Vagina (tissue), 2 donors: ENCODE results near the gene TOR2A. TPM values are rescaled to one million over a fixed set of nuclear protein-coding genes. Genes with fewer than 3 reads are reported as not detected.
"Not testable (repeated sequence)": the region's sequence is repeated elsewhere in the genome, so short reads cannot be mapped to it uniquely, and the experiment has no call there.

Source experiments
- DNase-seq, 2 donors: peaks; one replicate each; pipeline ENCODE4 v3.0.0-alpha.2; 2017; ENCODE audit errors: extremely low spot score in 2 of 2
- H3K27ac ChIP-seq: fragments of 200-600 bp; sonication (generic); one replicate; pipeline ENCODE4 v1.5.1; 2019
- H3K27me3 ChIP-seq: fragments of 200-600 bp; sonication (generic); one replicate; pipeline ENCODE4 v1.5.1; 2019
- H3K36me3 ChIP-seq, 2 donors: fragments of 200-600 bp; sonication (generic); one replicate each; pipeline ENCODE4 v1.5.1; 2017 to 2019
- H3K4me1 ChIP-seq: fragments of 200-600 bp; sonication (generic); one replicate; pipeline ENCODE4 v1.5.1; 2019
- H3K4me3 ChIP-seq, 2 donors: fragments of 200-600 bp; sonication (generic); 1 replicate in 1 of 2; 2 replicates in 1 of 2; pipeline ENCODE4 v1.5.1; 2016 to 2019
- H3K9me3 ChIP-seq: fragments of 200-600 bp; sonication (generic); one replicate; pipeline ENCODE4 v1.5.1; 2019
- POLR2A ChIP-seq, 2 donors: fragments of 450-650 bp; IDR thresholded peaks; one replicate each; pipeline ENCODE4 v1.6.1; 2017; ENCODE audit warnings: antibody characterized with exemption in 2 of 2, mild to moderate bottlenecking in 2 of 2, moderate library complexity in 2 of 2
- POLR2AphosphoS5 ChIP-seq, 2 donors: sonication (generic); formaldehyde crosslinking; IDR thresholded peaks; one replicate each; pipeline ENCODE4 v1.9.0; 2017; ENCODE audit warnings: antibody characterized with exemption in 2 of 2, mild to moderate bottlenecking in 2 of 2, low read depth in 1 of 2; ENCODE audit not compliant: insufficient read depth in 1 of 2
- intact Hi-C: fragments of 100-400 bp; cut with DNase I; formaldehyde crosslinking; loops from one replicate; pipeline ENCODE4 v1.15.1; 2023
- total RNA-seq: library from RNA; depleted of rRNA; stranded (reverse); fragments of >200 nt; gene quantifications from one replicate; pipeline ENCODE4 v1.2.3, GENCODE V29; 2016
- TF ChIP-seq, protein P1 (sequence below), 3 experiments: fragments of 450-650 bp in 2 of 3; fragments of 200-600 bp in 1 of 3; sonication (generic) in 1 of 3; IDR thresholded peaks; one replicate each; pipeline ENCODE4 v1.5.1; 2017 to 2019; ENCODE audit warnings: antibody characterized with exemption in 3 of 3, mild to moderate bottlenecking in 2 of 3, moderate library complexity in 2 of 3

Gene TOR2A
- total RNA-seq = 12.3 TPM

DNA sequence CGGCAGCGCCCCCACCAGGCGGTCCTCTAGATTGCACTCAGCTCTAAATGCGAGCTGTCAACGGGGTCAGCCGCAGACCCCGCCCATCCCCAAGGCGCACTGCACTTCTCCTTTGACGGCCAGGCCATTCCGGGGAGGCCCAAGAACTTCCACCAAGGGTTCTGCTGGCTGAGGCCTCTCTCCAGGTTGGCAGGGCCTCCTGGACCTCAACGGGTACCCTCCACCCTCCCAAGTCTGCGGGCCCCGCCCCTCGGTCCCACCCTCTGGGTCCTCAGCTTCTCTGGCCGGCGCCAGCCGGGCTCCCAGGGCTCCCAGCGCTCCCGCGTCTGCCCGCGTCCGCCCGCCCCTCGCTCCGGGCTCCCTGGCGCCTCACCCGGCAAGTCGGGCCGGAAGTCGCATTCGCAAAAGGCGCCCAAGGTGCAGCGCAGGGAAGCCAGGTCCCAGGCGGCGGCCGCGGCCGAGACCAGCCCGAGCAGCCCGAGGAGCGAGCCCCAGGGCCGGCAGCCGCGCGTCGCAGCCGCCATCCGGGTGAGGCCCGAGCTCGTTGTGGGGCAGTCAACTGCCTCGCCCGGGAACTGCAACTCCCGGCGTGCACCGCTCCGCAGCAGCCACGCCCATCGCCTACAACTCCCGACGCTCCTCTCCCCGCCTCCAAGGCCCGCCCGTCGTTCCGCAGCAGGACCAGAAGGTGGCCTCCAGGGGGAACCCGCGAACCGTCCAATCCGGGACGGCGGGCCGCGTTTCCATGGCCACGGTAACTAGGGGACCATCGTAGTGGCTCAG lies at the start of gene TOR2A:
Gene TOR2A (minus strand): TSS at position 548 of the 783 bp plus-strand sequence. CDS start 24 bp downstream, at position 524.
- intact Hi-C loops = loop anchor here (2.0 to 10.0 kb wide), 4 partner anchors 50 to 230 kb away; no protein-coding TSS in a partner anchor
- Histone ChIP-seq H3K27ac (peak within 1 kb of the TSS; percentile 93), H3K27me3 (no peaks in the 10 kb centered on the region), H3K9me3 (no peaks in the 10 kb centered on the region), H3K4me1 (peaks cover 23% of the 10 kb centered on the region), H3K36me3 (peaks cover 0 to 12% of the 10 kb centered on the region in 2 donors), H3K4me3 (peak within 1 kb of the TSS; percentile 66 to 79)
- TF ChIP-seq, protein P1, sequence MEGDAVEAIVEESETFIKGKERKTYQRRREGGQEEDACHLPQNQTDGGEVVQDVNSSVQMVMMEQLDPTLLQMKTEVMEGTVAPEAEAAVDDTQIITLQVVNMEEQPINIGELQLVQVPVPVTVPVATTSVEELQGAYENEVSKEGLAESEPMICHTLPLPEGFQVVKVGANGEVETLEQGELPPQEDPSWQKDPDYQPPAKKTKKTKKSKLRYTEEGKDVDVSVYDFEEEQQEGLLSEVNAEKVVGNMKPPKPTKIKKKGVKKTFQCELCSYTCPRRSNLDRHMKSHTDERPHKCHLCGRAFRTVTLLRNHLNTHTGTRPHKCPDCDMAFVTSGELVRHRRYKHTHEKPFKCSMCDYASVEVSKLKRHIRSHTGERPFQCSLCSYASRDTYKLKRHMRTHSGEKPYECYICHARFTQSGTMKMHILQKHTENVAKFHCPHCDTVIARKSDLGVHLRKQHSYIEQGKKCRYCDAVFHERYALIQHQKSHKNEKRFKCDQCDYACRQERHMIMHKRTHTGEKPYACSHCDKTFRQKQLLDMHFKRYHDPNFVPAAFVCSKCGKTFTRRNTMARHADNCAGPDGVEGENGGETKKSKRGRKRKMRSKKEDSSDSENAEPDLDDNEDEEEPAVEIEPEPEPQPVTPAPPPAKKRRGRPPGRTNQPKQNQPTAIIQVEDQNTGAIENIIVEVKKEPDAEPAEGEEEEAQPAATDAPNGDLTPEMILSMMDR (IDR thresholded peaks at IDR 0.05) = peak; percentile 88 to 98 (median 98)
- TF ChIP-seq POLR2A (IDR thresholded peaks at IDR 0.05) = peak in 1 of 2 donors; percentile 90
- TF ChIP-seq POLR2AphosphoS5 (IDR thresholded peaks at IDR 0.05; ENCODE audit: insufficient read depth in 1 of 2, low read depth in 1 of 2) = peak; percentile 64 to 82
- peak in 1 of 2 donors; percentile 97 for DNase-seq

GRCh38 chr9:127783111-127784008 lies 48.3 kb upstream of the TOR2A start:
- intact Hi-C loops = loop anchor here (2.0 to 5.0 kb wide), 2 partner anchors 49 to 196 kb away; partner anchors contain the start of gene TOR2A
- no peak overlapping the region for H3K4me3 ChIP-seq
- no peaks in the 10 kb centered on the region for H3K27me3 ChIP-seq
- peak overlapping the region; percentile 91 for H3K27ac ChIP-seq
- H3K9me3 ChIP-seq = no peaks in the 10 kb centered on the region
- no peak for DNase-seq
- H3K4me1 ChIP-seq = peaks cover 36% of the 10 kb centered on the region
- no peak for TF ChIP-seq POLR2A (IDR thresholded peaks at IDR 0.05)
- peak in 1 of 2 donors; percentile 47 for TF ChIP-seq POLR2AphosphoS5 (IDR thresholded peaks at IDR 0.05; ENCODE audit: insufficient read depth in 1 of 2, low read depth in 1 of 2)
- peaks cover 0 to 13% of the 10 kb centered on the region in 2 donors for H3K36me3 ChIP-seq

DNA sequence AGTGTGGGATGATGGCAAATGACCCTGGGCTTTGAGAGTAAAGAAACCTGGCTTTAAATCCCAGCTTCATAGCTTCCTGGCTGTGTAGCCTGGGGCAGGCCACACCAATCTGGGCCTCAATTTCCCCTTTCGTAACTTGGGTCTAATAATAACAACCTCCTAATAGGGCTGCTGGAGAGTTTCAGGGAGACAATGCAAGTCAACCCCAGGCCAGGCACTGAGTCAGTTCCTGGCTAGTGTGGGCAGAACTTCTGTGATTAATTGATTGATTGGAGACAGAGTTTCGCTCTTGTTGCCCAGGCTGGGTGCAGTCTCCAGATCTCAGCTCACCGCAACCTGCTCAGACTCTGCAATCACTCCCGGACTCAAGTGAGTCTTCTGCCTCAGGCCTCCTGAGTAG lies 46.7 kb upstream of the TOR2A start:
- no peak for DNase-seq
- Histone ChIP-seq H3K27me3 (no peaks in the 10 kb centered on the region), H3K4me3 (no peak overlapping the region), H3K4me1 (peaks cover 21% of the 10 kb centered on the region), H3K27ac (no peak overlapping the region), H3K36me3 (no peaks in the 10 kb centered on the region), H3K9me3 (no peaks in the 10 kb centered on the region)
- TF ChIP-seq, protein P1 (IDR thresholded peaks at IDR 0.05) = no peak
- TF ChIP-seq POLR2AphosphoS5 (IDR thresholded peaks at IDR 0.05; ENCODE audit: insufficient read depth in 1 of 2, low read depth in 1 of 2) (no peak), POLR2A (IDR thresholded peaks at IDR 0.05) (no peak)
- intact Hi-C loops = loop anchor here (5.0 kb wide), 1 partner anchor 195 kb away; no protein-coding TSS in a partner anchor

- not testable (repeated sequence) for H3K9me3 ChIP-seq, H3K27ac ChIP-seq, H3K27me3 ChIP-seq, H3K36me3 ChIP-seq, H3K4me3 ChIP-seq, DNase-seq
- H3K4me1 ChIP-seq = peaks cover 17% of the 10 kb centered on the region
- intact Hi-C loops = loop anchor here (5.0 kb wide), 1 partner anchor 194 kb away; no protein-coding TSS in a partner anchor
These were observed 45.8 kb upstream of the TOR2A start for GRCh38 chr9:127780909-127781308.

DNA sequence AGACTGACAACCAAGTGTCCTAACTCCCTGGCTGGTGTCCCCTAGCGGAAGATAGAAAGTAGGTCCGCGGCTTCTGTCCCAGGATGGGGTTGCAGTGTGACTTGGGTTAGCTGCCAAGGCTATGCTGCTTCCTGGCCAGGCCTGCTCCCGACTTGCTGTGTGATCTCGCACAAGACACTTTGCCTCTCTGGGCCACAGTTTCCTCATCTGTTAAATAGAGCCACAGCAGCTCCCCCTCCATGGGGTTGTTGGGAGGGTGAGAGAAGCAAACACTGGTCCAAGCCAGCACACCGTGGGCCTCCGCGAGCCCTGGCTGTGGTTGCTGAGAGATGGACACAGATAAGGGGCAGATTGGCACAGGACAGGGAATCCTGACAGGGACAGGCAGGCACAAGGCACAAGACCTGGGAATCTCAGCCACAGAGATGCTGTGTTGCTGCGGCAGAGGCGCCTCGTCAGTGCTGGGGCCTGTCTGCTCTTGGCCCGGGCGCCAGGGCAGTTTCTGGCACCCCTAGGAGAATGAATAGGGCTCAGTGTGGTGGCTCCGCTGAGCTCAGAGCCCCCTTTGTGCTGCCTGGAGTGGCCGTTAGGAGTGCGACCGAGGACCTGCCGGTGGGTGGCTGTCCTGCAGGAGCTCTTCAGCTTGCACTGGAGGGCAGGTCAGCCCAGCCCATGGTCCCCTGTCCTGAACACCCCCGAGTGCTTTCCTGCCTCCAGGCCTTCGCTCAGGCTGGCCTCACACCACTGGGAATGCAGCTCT lies 45.2 kb upstream of the TOR2A start:
- Histone ChIP-seq H3K4me3 (no peak overlapping the region), H3K27ac (no peak overlapping the region), H3K36me3 (no peaks in the 10 kb centered on the region), H3K4me1 (peaks cover 17% of the 10 kb centered on the region), H3K9me3 (no peaks in the 10 kb centered on the region), H3K27me3 (no peaks in the 10 kb centered on the region)
- intact Hi-C loops = loop anchor here (5.0 kb wide), 1 partner anchor 193 kb away; no protein-coding TSS in a partner anchor
- TF ChIP-seq POLR2AphosphoS5 (IDR thresholded peaks at IDR 0.05; ENCODE audit: insufficient read depth in 1 of 2, low read depth in 1 of 2) (no peak), POLR2A (IDR thresholded peaks at IDR 0.05) (no peak)
- TF ChIP-seq, protein P1 (IDR thresholded peaks at IDR 0.05) = no peak
- DNase-seq = no peak
